22Rv1 (cell line): Measurements from ENCODE around the gene CPNE9.

ENCODE experiments used
- H3K27ac ChIP-seq: fragments of 450-650 bp; 2 replicates; pipeline ENCODE4 v1.5.1; 2017
- CTCF ChIP-seq: fragments of 450-650 bp; IDR thresholded peaks from 2 replicates; pipeline ENCODE4 v1.5.1; 2017; ENCODE audit warnings: mild to moderate bottlenecking
- ZFX ChIP-seq: fragments of 450-650 bp; IDR thresholded peaks from 2 replicates; pipeline ENCODE4 v1.6.1; 2017; ENCODE audit warnings: antibody characterized with exemption, borderline replicate concordance

CPNE9 gene

GRCh38 chr3:9695746-9696145, 7.9 kb upstream of the CPNE9 start:
- no peak for TF ChIP-seq ZFX
- TF ChIP-seq CTCF = no peak
- no peak overlapping the region for H3K27ac ChIP-seq

GRCh38 chr3:9696480-9697220, 7.0 kb upstream of the CPNE9 start:
- H3K27ac ChIP-seq = no peak overlapping the region
- TF ChIP-seq CTCF (no peak), ZFX (no peak)

- TF ChIP-seq ZFX (no peak), CTCF (no peak)
These were observed 5.7 kb upstream of the CPNE9 start for GRCh38 chr3:9697892-9698291.

GRCh38 chr3:9698293-9698692, 5.3 kb upstream of the CPNE9 start:
- no peak for TF ChIP-seq CTCF
- TF ChIP-seq ZFX = no peak
- H3K27ac ChIP-seq = no peak overlapping the region

More at GRCh38 chr3:9697892-9698291, 5.7 kb upstream of the CPNE9 start:
- no peak overlapping the region for H3K27ac ChIP-seq

- no peak overlapping the region for H3K27ac ChIP-seq
- TF ChIP-seq CTCF = no peak
These were observed 3.1 kb upstream of the CPNE9 start for GRCh38 chr3:9700536-9700935.

GRCh38 chr3:9701006-9701405, 2.6 kb upstream of the CPNE9 start:
- H3K27ac ChIP-seq = no peak overlapping the region
- TF ChIP-seq CTCF = no peak
- no peak for TF ChIP-seq ZFX

- TF ChIP-seq ZFX (no peak), CTCF (no peak)
- no peak overlapping the region for H3K27ac ChIP-seq
These were observed 1.9 kb upstream of the CPNE9 start for GRCh38 chr3:9701711-9702110.
